CD4-positive, alpha-beta memory T cell (primary cell): Measurements from ENCODE around the gene LRP1. TPM values are rescaled to one million over a fixed set of nuclear protein-coding genes. Genes with fewer than 3 reads are reported as not detected.

Experiments
- CTCF ChIA-PET: fragments of 350-600 bp; sonication (Branson Sonifier 250); formaldehyde crosslinking; loops from one replicate; lab custom pipeline; 2021; ENCODE audit warnings: inconsistent platforms; ENCODE audit not compliant: partially characterized antibody; lab: Charles Lee
- POLR2A ChIA-PET: fragments of 350-600 bp; sonication (Branson Sonifier 250); formaldehyde crosslinking; loops from one replicate; lab custom pipeline; 2021; ENCODE audit not compliant: partially characterized antibody; lab: Charles Lee
- DNase-seq, 5 donors: peaks; one replicate each; pipeline versions ENCODE4 v3.0.0 to v3.0.0-alpha.2; 2020 to 2022; ENCODE audit warnings: mixed read lengths in 1 of 5
- H3K27ac ChIP-seq: one replicate; pipeline ENCODE4 v1.7.0; 2013; ENCODE audit warnings: low read depth, low read length
- H3K27me3 ChIP-seq: 2 replicates; pipeline ENCODE4 v1.7.0; 2013; ENCODE audit warnings: mild to moderate bottlenecking, low read length, moderate library complexity; ENCODE audit not compliant: insufficient read depth
- H3K36me3 ChIP-seq: 2 replicates; pipeline ENCODE4 v1.7.0; 2013; ENCODE audit warnings: mild to moderate bottlenecking, low read length, moderate library complexity; ENCODE audit not compliant: insufficient read depth
- H3K4me1 ChIP-seq: 2 replicates; pipeline ENCODE4 v1.7.0; 2013; ENCODE audit warnings: mild to moderate bottlenecking, low read length, moderate library complexity; ENCODE audit not compliant: insufficient read depth
- H3K4me3 ChIP-seq, 2 donors: one replicate each; pipeline ENCODE4 v1.7.0; 2013; ENCODE audit warnings: low read length in 2 of 2, mild to moderate bottlenecking in 1 of 2
- H3K9me3 ChIP-seq, 2 donors: one replicate each; pipeline ENCODE4 v1.7.0; 2013; ENCODE audit warnings: low read length in 2 of 2, control low read depth in 1 of 2; ENCODE audit not compliant: control insufficient read depth in 1 of 2
- H3K27ac Mint-ChIP-seq, 7 donors: one replicate each; pipeline ENCODE4 v1.8.0; 2020 to 2021; ENCODE audit warnings: mixed read lengths in 7 of 7, mild to moderate bottlenecking in 6 of 7, inconsistent platforms in 3 of 7, moderate library complexity in 3 of 7
- H3K27me3 Mint-ChIP-seq, 2 donors: one replicate each; pipeline ENCODE4 v1.8.0; 2020 to 2021; ENCODE audit warnings: mixed read lengths in 2 of 2
- H3K36me3 Mint-ChIP-seq, 2 donors: one replicate each; pipeline ENCODE4 v1.8.0; 2020 to 2021; ENCODE audit warnings: mixed read lengths in 2 of 2, inconsistent platforms in 1 of 2, mild to moderate bottlenecking in 1 of 2
- H3K4me1 Mint-ChIP-seq, 4 donors: one replicate each; pipeline ENCODE4 v1.8.0; 2020 to 2021; ENCODE audit warnings: mixed read lengths in 4 of 4, mild to moderate bottlenecking in 1 of 4
- H3K4me3 Mint-ChIP-seq, 8 donors: one replicate each; pipeline ENCODE4 v1.8.0; 2020 to 2021; ENCODE audit warnings: mixed read lengths in 8 of 8, mild to moderate bottlenecking in 7 of 8, moderate library complexity in 6 of 8, inconsistent platforms in 3 of 8
- H3K9me3 Mint-ChIP-seq, 8 donors: one replicate each; pipeline ENCODE4 v1.8.0; 2020 to 2021; ENCODE audit warnings: mixed read lengths in 8 of 8, mild to moderate bottlenecking in 5 of 8, inconsistent platforms in 3 of 8, moderate library complexity in 1 of 8
- intact Hi-C: fragments of 100-400 bp; cut with micrococcal nuclease; formaldehyde crosslinking; loops from one replicate; pipeline ENCODE4 v1.15.1; 2023
- polyA plus RNA-seq, 2 donors: library from polyadenylated mRNA; unstranded; fragments of 300-500 nt; fragmentation: Illumina TruSeq; gene quantifications; one replicate each; pipeline ENCODE4 v1.2.3, GENCODE V29; 2021
- total RNA-seq, 2 experiments: library from RNA; stranded (reverse); gene quantifications; one replicate each; pipeline ENCODE4 v1.2.3, GENCODE V29; 2021

LRP1 gene
- total and polyA plus RNA-seq, 4 experiments from 2014 or later = 0.38 to 11.6 (median 9.7) TPM; not detected in 1

- Histone ChIP-seq H3K27ac (no peak overlapping the region), H3K4me3 (no peak overlapping the region), H3K4me1 (no peaks in the 10 kb centered on the region), H3K27me3 (no peaks in the 10 kb centered on the region), H3K9me3 (no peaks in the 10 kb centered on the region), H3K36me3 (no peaks in the 10 kb centered on the region)
- ChIA-PET CTCF (no interaction called here), POLR2A (no interaction called here)
- DNase-seq = no peak
- Mint-ChIP-seq H3K27me3 (no peaks in the 10 kb centered on the region), H3K4me1 (peaks cover 0 to 3% (median 0%) of the 10 kb centered on the region in 4 donors), H3K27ac (no peak overlapping the region), H3K9me3 (no peaks in the 10 kb centered on the region), H3K36me3 (peaks cover 0 to 4% of the 10 kb centered on the region in 2 donors), H3K4me3 (no peak overlapping the region)
- intact Hi-C loops = no loop called here
Observed at GRCh38 chr12:57141249-57141648, 13.0 kb downstream of the LRP1 start.

- Mint-ChIP-seq H3K27ac (no peak overlapping the region), H3K27me3 (no peaks in the 10 kb centered on the region), H3K9me3 (no peaks in the 10 kb centered on the region), H3K4me3 (no peak overlapping the region), H3K4me1 (peaks cover 0 to 3% (median 0%) of the 10 kb centered on the region in 4 donors), H3K36me3 (peaks cover 0 to 4% of the 10 kb centered on the region in 2 donors)
- H3K4me3 ChIP-seq = no peak overlapping the region
- ChIA-PET CTCF (no interaction called here), POLR2A (no interaction called here)
- H3K9me3 ChIP-seq = no peaks in the 10 kb centered on the region
- H3K27ac ChIP-seq = no peak overlapping the region
- H3K27me3 ChIP-seq = no peaks in the 10 kb centered on the region
- H3K36me3 ChIP-seq = no peaks in the 10 kb centered on the region
- DNase-seq = no peak
- intact Hi-C loops = no loop called here
- no peaks in the 10 kb centered on the region for H3K4me1 ChIP-seq
Observed at GRCh38 chr12:57142121-57142520, 13.8 kb downstream of the LRP1 start.

- no peaks in the 10 kb centered on the region for H3K9me3 Mint-ChIP-seq
- no peaks in the 10 kb centered on the region for H3K27me3 Mint-ChIP-seq
- no peak overlapping the region for H3K27ac Mint-ChIP-seq
- no peak overlapping the region for H3K4me3 ChIP-seq
- peaks cover 0 to 3% (median 0%) of the 10 kb centered on the region in 4 donors for H3K4me1 Mint-ChIP-seq
- no peaks in the 10 kb centered on the region for H3K36me3 ChIP-seq
- ChIA-PET POLR2A (no interaction called here), CTCF (no interaction called here)
- no peaks in the 10 kb centered on the region for H3K4me1 ChIP-seq
- no peak overlapping the region for H3K27ac ChIP-seq
- no peaks in the 10 kb centered on the region for H3K27me3 ChIP-seq
- no peak for DNase-seq
- no peak overlapping the region for H3K4me3 Mint-ChIP-seq
- intact Hi-C loops = no loop called here
- H3K36me3 Mint-ChIP-seq = peaks cover 0 to 4% of the 10 kb centered on the region in 2 donors
- no peaks in the 10 kb centered on the region for H3K9me3 ChIP-seq
Observed at GRCh38 chr12:57142727-57143126, 14.4 kb downstream of the LRP1 start.

- no peak for DNase-seq
- Mint-ChIP-seq H3K27ac (no peak overlapping the region), H3K4me1 (peaks cover 0 to 3% (median 0%) of the 10 kb centered on the region in 4 donors), H3K9me3 (no peaks in the 10 kb centered on the region), H3K36me3 (peaks cover 0 to 4% of the 10 kb centered on the region in 2 donors), H3K4me3 (no peak overlapping the region), H3K27me3 (no peaks in the 10 kb centered on the region)
- H3K36me3 ChIP-seq = no peaks in the 10 kb centered on the region
- H3K9me3 ChIP-seq = no peaks in the 10 kb centered on the region
- ChIA-PET POLR2A (no interaction called here), CTCF (interaction anchor here (0.6 to 1.0 kb wide), 2 partner anchors 30 to 99 kb away, joined by 3 read pairs; no protein-coding TSS in a partner anchor)
- intact Hi-C loops = no loop called here
- no peak overlapping the region for H3K4me3 ChIP-seq
- no peaks in the 10 kb centered on the region for H3K27me3 ChIP-seq
- H3K4me1 ChIP-seq = no peaks in the 10 kb centered on the region
- H3K27ac ChIP-seq = no peak overlapping the region
Observed at GRCh38 chr12:57143454-57143853, 15.2 kb downstream of the LRP1 start.

GRCh38 chr12:57145460-57146059, 17.3 kb downstream of the LRP1 start:
- H3K27me3 ChIP-seq = no peaks in the 10 kb centered on the region
- Mint-ChIP-seq H3K36me3 (no peaks in the 10 kb centered on the region), H3K27me3 (no peaks in the 10 kb centered on the region), H3K9me3 (no peaks in the 10 kb centered on the region), H3K4me1 (peaks cover 0 to 3% (median 0%) of the 10 kb centered on the region in 4 donors), H3K4me3 (no peak overlapping the region), H3K27ac (no peak overlapping the region)
- DNase-seq = no peak
- intact Hi-C loops = no loop called here
- no peaks in the 10 kb centered on the region for H3K4me1 ChIP-seq
- H3K36me3 ChIP-seq = no peaks in the 10 kb centered on the region
- H3K9me3 ChIP-seq = no peaks in the 10 kb centered on the region
- POLR2A ChIA-PET = no interaction called here
- H3K27ac ChIP-seq = no peak overlapping the region
- CTCF ChIA-PET = interaction anchor here (1.1 kb wide), 1 partner anchor 27 kb away, joined by 3 read pairs; no protein-coding TSS in a partner anchor
- H3K4me3 ChIP-seq = no peak overlapping the region

GRCh38 chr12:57146092-57146491, 17.8 kb downstream of the LRP1 start:
- no peak overlapping the region for H3K4me3 ChIP-seq
- CTCF ChIA-PET = interaction anchor here (1.1 kb wide), 1 partner anchor 26 kb away, joined by 3 read pairs; no protein-coding TSS in a partner anchor

GRCh38 chr12:57146961-57147944, 19.0 kb downstream of the LRP1 start, which contains the start of gene LRP1-AS:
LRP1-AS (minus strand) TSS chr12:57147619.
- no peaks in the 10 kb centered on the region for H3K4me1 ChIP-seq
- Mint-ChIP-seq H3K4me1 (peaks cover 0 to 3% (median 0%) of the 10 kb centered on the region in 4 donors), H3K4me3 (no peak within 1 kb of the TSS), H3K9me3 (no peaks in the 10 kb centered on the region), H3K27me3 (no peaks in the 10 kb centered on the region), H3K27ac (peak within 1 kb of the TSS in 1 of 7 donors; percentile 30), H3K36me3 (no peaks in the 10 kb centered on the region)
- no peaks in the 10 kb centered on the region for H3K27me3 ChIP-seq
- no peak within 1 kb of the TSS for H3K27ac ChIP-seq
- no peak within 1 kb of the TSS for H3K4me3 ChIP-seq
- POLR2A ChIA-PET = no interaction called here
- no peak for DNase-seq
- H3K36me3 ChIP-seq = no peaks in the 10 kb centered on the region
- CTCF ChIA-PET = interaction anchor here (0.6 kb wide), 1 partner anchor 82 kb away, joined by 3 read pairs; no protein-coding TSS in a partner anchor
- intact Hi-C loops = no loop called here
- H3K9me3 ChIP-seq = no peaks in the 10 kb centered on the region

More at GRCh38 chr12:57146092-57146491, 17.8 kb downstream of the LRP1 start:
- Histone ChIP-seq H3K27ac (no peak overlapping the region), H3K36me3 (no peaks in the 10 kb centered on the region), H3K9me3 (no peaks in the 10 kb centered on the region), H3K27me3 (no peaks in the 10 kb centered on the region), H3K4me1 (no peaks in the 10 kb centered on the region)
- no peak overlapping the region for H3K4me3 Mint-ChIP-seq
- POLR2A ChIA-PET = no interaction called here
- peak overlapping the region in 1 of 7 donors; percentile 25 for H3K27ac Mint-ChIP-seq
- no peaks in the 10 kb centered on the region for H3K9me3 Mint-ChIP-seq
- intact Hi-C loops = no loop called here
- H3K27me3 Mint-ChIP-seq = no peaks in the 10 kb centered on the region
- no peak for DNase-seq
- H3K4me1 Mint-ChIP-seq = peaks cover 0 to 3% (median 0%) of the 10 kb centered on the region in 4 donors
- H3K36me3 Mint-ChIP-seq = no peaks in the 10 kb centered on the region
